ENCODE measurements around the gene GTF3C5.

The GTF3C5 gene

GRCh38 chr9:133051966-133052539 lies 21.3 kb downstream of the GTF3C5 start:
- TF ChIP-seq POLR2AphosphoS5 (IDR thresholded peaks at IDR 0.05; ENCODE audit: low read depth, low read length) (no peak), SIN3A (IDR thresholded peaks at IDR 0.05; ENCODE audit: borderline replicate concordance, insufficient read depth, low read length) (no peak), FOXP2 (optimal IDR thresholded peaks at IDR 0.05; ENCODE audit: borderline replicate concordance, extremely low read depth, extremely low read length, insufficient read depth) (no peak), TAF1 (IDR thresholded peaks at IDR 0.05; ENCODE audit: borderline replicate concordance, insufficient read depth, low read length) (no peak), REST (IDR thresholded peaks at IDR 0.05; ENCODE audit: insufficient read depth in 1 of 2, low read depth in 2 of 2, low read length in 2 of 2) (no peak)

GRCh38 chr9:133054194-133054890 lies 23.5 kb downstream of the GTF3C5 start:
- no peak for TF ChIP-seq SIN3A (IDR thresholded peaks at IDR 0.05; ENCODE audit: borderline replicate concordance, insufficient read depth, low read length)
- no peak for TF ChIP-seq REST (IDR thresholded peaks at IDR 0.05; ENCODE audit: insufficient read depth in 1 of 2, low read depth in 2 of 2, low read length in 2 of 2)
- no peak for TF ChIP-seq FOXP2 (optimal IDR thresholded peaks at IDR 0.05; ENCODE audit: borderline replicate concordance, extremely low read depth, extremely low read length, insufficient read depth)
- TF ChIP-seq POLR2AphosphoS5 (IDR thresholded peaks at IDR 0.05; ENCODE audit: low read depth, low read length), result no peak
- no peak for TF ChIP-seq TAF1 (IDR thresholded peaks at IDR 0.05; ENCODE audit: borderline replicate concordance, insufficient read depth, low read length)

- TF ChIP-seq TAF1 (IDR thresholded peaks at IDR 0.05; ENCODE audit: borderline replicate concordance, insufficient read depth, low read length), result no peak
- no peak for TF ChIP-seq SIN3A (IDR thresholded peaks at IDR 0.05; ENCODE audit: borderline replicate concordance, insufficient read depth, low read length)
- no peak for TF ChIP-seq POLR2AphosphoS5 (IDR thresholded peaks at IDR 0.05; ENCODE audit: low read depth, low read length)
- no peak for TF ChIP-seq FOXP2 (optimal IDR thresholded peaks at IDR 0.05; ENCODE audit: borderline replicate concordance, extremely low read depth, extremely low read length, insufficient read depth)
- TF ChIP-seq REST (IDR thresholded peaks at IDR 0.05; ENCODE audit: insufficient read depth in 1 of 2, low read depth in 2 of 2, low read length in 2 of 2), result no peak
Observed at GRCh38 chr9:133054966-133055365, 24.2 kb downstream of the GTF3C5 start.

GRCh38 chr9:133055788-133056420 lies 25.1 kb downstream of the GTF3C5 start:
- TF ChIP-seq SIN3A (IDR thresholded peaks at IDR 0.05; ENCODE audit: borderline replicate concordance, insufficient read depth, low read length), result no peak
- TF ChIP-seq POLR2AphosphoS5 (IDR thresholded peaks at IDR 0.05; ENCODE audit: low read depth, low read length), result no peak
- no peak for TF ChIP-seq REST (IDR thresholded peaks at IDR 0.05; ENCODE audit: insufficient read depth in 1 of 2, low read depth in 2 of 2, low read length in 2 of 2)
- TF ChIP-seq FOXP2 (optimal IDR thresholded peaks at IDR 0.05; ENCODE audit: borderline replicate concordance, extremely low read depth, extremely low read length, insufficient read depth), result no peak
- no peak for TF ChIP-seq TAF1 (IDR thresholded peaks at IDR 0.05; ENCODE audit: borderline replicate concordance, insufficient read depth, low read length)

Measured in PFSK-1 (cell line).